HG03565 (cell line): ENCODE data around the gene IL4R.
"Not testable (repeated sequence)": the region's sequence is repeated elsewhere in the genome, so short reads cannot be mapped to it uniquely, and the experiment has no call there.

Source experiments
- ATAC-seq: cut with Tn5 transposase; IDR thresholded peaks from one replicate; pipeline ENCODE4 v1.9.1; 2021; ENCODE audit warnings: mild to moderate bottlenecking, moderate library complexity; ENCODE audit not compliant: unreplicated experiment

The IL4R gene

GRCh38 chr16:27401768-27402568 lies 88.2 kb downstream of the IL4R start, which contains the start of gene IL21R:
Gene IL21R, plus strand, starts transcription at chr16:27402174. Its CDS starts 27,898 bp downstream, at chr16:27430072.
- peak; percentile 46 for ATAC-seq

- no peak for ATAC-seq
Measured at GRCh38 chr16:27402569-27402963, 88.8 kb downstream of the IL4R start.

GRCh38 chr16:27402964-27403600 lies 89.3 kb downstream of the IL4R start:
- ATAC-seq, result no peak

- ATAC-seq, result no peak
Measured at GRCh38 chr16:27403601-27403992, 89.8 kb downstream of the IL4R start.

- ATAC-seq, result no peak
Measured at GRCh38 chr16:27404163-27404823, 90.5 kb downstream of the IL4R start.

- no peak for ATAC-seq
Measured at GRCh38 chr16:27405546-27406451, 92.0 kb downstream of the IL4R start.

- no peak for ATAC-seq
Measured at GRCh38 chr16:27406511-27407128, 92.8 kb downstream of the IL4R start.

GRCh38 chr16:27407133-27407532 lies 93.4 kb downstream of the IL4R start:
- no peak for ATAC-seq

GRCh38 chr16:27408012-27408601 lies 94.3 kb downstream of the IL4R start:
- peak; percentile 35 for ATAC-seq

- ATAC-seq, result no peak
Measured at GRCh38 chr16:27408602-27409031, 94.8 kb downstream of the IL4R start.

GRCh38 chr16:27409958-27410357 lies 96.2 kb downstream of the IL4R start:
- not testable (repeated sequence) for ATAC-seq

- no peak for ATAC-seq
Measured at GRCh38 chr16:27410761-27411160, 97.0 kb downstream of the IL4R start.

- no peak for ATAC-seq
Measured at GRCh38 chr16:27413956-27414355, 100.2 kb downstream of the IL4R start.
